Measurements from ENCODE around the gene UVRAG. TPM values are rescaled to one million over a fixed set of nuclear protein-coding genes. Genes with fewer than 3 reads are reported as not detected.
A peak's percentile ranks its signal among the peaks of the same experiment; 100 is the strongest.

Gene UVRAG
- total and polyA plus RNA-seq, 4 donors: 4.4 to 15.1 (median 10.0) TPM

- Histone ChIP-seq H3K9ac (ENCODE audit: low read depth in 1 of 2, low read length in 2 of 2) (no peak overlapping the region), H3K36me3 (ENCODE audit: control insufficient read depth in 4 of 4, insufficient read depth in 3 of 4, low read depth in 1 of 4, low read length in 3 of 4) (no peaks in the 10 kb centered on the region), H3K27me3 (ENCODE audit: control insufficient read depth in 4 of 4, insufficient read depth in 4 of 4, low read length in 3 of 4) (no peaks in the 10 kb centered on the region), H3K4me3 (ENCODE audit: low read depth in 1 of 3, low read length in 3 of 3) (no peak overlapping the region), H3K4me1 (ENCODE audit: control insufficient read depth in 4 of 4, insufficient read depth in 4 of 4, low read length in 3 of 4) (peaks cover 2 to 11% (median 6%) of the 10 kb centered on the region in 4 donors), H3K9me3 (ENCODE audit: control insufficient read depth in 4 of 4, low read length in 3 of 4) (no peaks in the 10 kb centered on the region), H3K27ac (ENCODE audit: low read depth in 1 of 2, low read length in 2 of 2) (no peak overlapping the region)
- WGBS: 30% methylated on average over 6 of the region's 6 CpGs
- peak; percentile 89 to 91 for TF ChIP-seq RAD21 (IDR thresholded peaks at IDR 0.05)
- TF ChIP-seq, protein P1, sequence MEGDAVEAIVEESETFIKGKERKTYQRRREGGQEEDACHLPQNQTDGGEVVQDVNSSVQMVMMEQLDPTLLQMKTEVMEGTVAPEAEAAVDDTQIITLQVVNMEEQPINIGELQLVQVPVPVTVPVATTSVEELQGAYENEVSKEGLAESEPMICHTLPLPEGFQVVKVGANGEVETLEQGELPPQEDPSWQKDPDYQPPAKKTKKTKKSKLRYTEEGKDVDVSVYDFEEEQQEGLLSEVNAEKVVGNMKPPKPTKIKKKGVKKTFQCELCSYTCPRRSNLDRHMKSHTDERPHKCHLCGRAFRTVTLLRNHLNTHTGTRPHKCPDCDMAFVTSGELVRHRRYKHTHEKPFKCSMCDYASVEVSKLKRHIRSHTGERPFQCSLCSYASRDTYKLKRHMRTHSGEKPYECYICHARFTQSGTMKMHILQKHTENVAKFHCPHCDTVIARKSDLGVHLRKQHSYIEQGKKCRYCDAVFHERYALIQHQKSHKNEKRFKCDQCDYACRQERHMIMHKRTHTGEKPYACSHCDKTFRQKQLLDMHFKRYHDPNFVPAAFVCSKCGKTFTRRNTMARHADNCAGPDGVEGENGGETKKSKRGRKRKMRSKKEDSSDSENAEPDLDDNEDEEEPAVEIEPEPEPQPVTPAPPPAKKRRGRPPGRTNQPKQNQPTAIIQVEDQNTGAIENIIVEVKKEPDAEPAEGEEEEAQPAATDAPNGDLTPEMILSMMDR (IDR thresholded peaks at IDR 0.05; ENCODE audit: low read depth, low read length, missing input control): peak; percentile 82
- TF ChIP-seq JUND (IDR thresholded peaks at IDR 0.05): no peak
- peak; percentile 39 for DNase-seq (ENCODE audit: low spot score)
Measured at GRCh38 chr11:75867778-75868374, 52.9 kb downstream of the UVRAG start.

DNA sequence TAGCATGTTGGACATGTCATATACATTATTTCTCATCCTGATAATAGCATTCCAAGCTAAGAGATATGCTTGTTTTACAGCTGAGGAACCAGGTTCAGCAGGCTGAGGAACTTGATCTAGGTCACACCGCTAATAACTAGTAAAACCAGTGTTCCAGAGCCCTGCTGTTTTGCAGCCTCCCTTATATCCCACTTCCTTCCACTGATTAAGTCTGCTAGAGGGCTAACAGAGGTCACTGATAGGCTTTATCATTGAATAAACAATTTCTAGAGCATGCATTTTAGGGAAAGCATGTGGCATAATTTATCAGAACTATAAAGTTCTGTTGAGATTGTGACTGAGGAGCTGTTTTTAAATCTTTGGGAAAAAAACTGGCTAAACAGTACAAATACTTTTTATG lies 54.0 kb downstream of the UVRAG start:
- Histone ChIP-seq H3K27me3 (ENCODE audit: control insufficient read depth in 4 of 4, insufficient read depth in 4 of 4, low read length in 3 of 4) (no peaks in the 10 kb centered on the region), H3K4me1 (ENCODE audit: control insufficient read depth in 4 of 4, insufficient read depth in 4 of 4, low read length in 3 of 4) (peaks cover 2 to 11% (median 6%) of the 10 kb centered on the region in 4 donors), H3K27ac (ENCODE audit: low read depth in 1 of 2, low read length in 2 of 2) (no peak overlapping the region), H3K4me3 (ENCODE audit: low read depth in 1 of 3, low read length in 3 of 3) (no peak overlapping the region), H3K36me3 (ENCODE audit: control insufficient read depth in 4 of 4, insufficient read depth in 3 of 4, low read depth in 1 of 4, low read length in 3 of 4) (no peaks in the 10 kb centered on the region), H3K9ac (ENCODE audit: low read depth in 1 of 2, low read length in 2 of 2) (no peak overlapping the region), H3K9me3 (ENCODE audit: control insufficient read depth in 4 of 4, low read length in 3 of 4) (no peaks in the 10 kb centered on the region)
- TF ChIP-seq NR2F2 (IDR thresholded peaks at IDR 0.05) (peak; percentile 65), RAD21 (IDR thresholded peaks at IDR 0.05) (peak in 1 of 2 donors; percentile 4), ZBTB33 (IDR thresholded peaks at IDR 0.05) (no peak), SP1 (IDR thresholded peaks at IDR 0.05) (no peak)
- TF ChIP-seq, protein P2, sequence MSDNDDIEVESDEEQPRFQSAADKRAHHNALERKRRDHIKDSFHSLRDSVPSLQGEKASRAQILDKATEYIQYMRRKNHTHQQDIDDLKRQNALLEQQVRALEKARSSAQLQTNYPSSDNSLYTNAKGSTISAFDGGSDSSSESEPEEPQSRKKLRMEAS (IDR thresholded peaks at IDR 0.05): no peak
- DNase-seq (ENCODE audit: low spot score): no peak
- 51% methylated on average over 1 of the region's 1 CpG for WGBS

DNA sequence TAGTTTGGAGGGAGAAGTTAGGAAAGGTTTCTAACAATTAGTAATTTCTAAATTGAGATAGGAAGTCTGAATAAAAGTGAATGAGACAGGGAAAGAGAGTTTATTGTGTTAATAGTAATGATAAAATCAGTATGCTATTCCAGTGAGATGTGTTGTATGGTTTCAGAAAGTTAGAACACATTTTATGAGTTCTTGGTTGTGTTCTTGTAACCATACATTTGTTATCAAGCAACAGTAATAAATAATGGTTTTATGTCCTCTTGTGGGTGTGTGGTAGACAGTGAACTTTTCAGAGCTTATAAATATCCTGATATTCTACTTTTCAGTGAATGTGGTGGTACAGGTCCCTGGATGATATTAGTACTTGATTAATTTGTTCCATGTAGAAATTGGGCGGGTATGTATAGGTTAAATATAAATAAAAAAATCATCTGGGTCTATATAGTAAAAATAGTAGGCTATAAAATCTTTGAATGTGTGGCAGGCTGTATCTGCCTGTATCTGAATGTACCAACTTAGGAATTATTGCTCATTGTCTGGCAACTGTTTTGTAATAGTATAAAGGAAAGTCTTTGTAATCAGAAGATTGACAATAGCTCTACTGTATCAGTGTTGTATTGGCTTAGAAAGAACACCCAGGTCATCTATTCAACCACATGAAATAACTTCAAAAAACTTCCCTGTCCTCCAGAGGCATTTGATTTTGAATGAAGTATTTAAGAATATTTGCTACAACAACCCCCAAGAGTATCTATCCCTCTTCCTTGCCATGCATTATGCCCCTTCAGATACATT lies 54.8 kb downstream of the UVRAG start:
- H3K27ac ChIP-seq (ENCODE audit: low read depth in 1 of 2, low read length in 2 of 2): no peak overlapping the region
- no peak overlapping the region for H3K4me3 ChIP-seq (ENCODE audit: low read depth in 1 of 3, low read length in 3 of 3)
- no peak for TF ChIP-seq FOXA2 (IDR thresholded peaks at IDR 0.05)
- no peak for TF ChIP-seq YY1 (IDR thresholded peaks at IDR 0.05)
- TF ChIP-seq, protein P2 (IDR thresholded peaks at IDR 0.05): no peak
- TF ChIP-seq HNF4A (conservative IDR thresholded peaks at IDR 0.05): no peak
- no peak for TF ChIP-seq JUND (IDR thresholded peaks at IDR 0.05)
- no peak for TF ChIP-seq GABPA (IDR thresholded peaks at IDR 0.05 in 1 of 2, conservative IDR thresholded peaks at IDR 0.05 in 1 of 2)
- TF ChIP-seq ZBTB33 (IDR thresholded peaks at IDR 0.05): no peak
- TF ChIP-seq, protein P1 (IDR thresholded peaks at IDR 0.05; ENCODE audit: low read depth, low read length, missing input control): no peak
- TF ChIP-seq RAD21 (IDR thresholded peaks at IDR 0.05): no peak
- no peak overlapping the region for H3K9ac ChIP-seq (ENCODE audit: low read depth in 1 of 2, low read length in 2 of 2)
- WGBS: 94% methylated on average over 1 of the region's 1 CpG
- no peaks in the 10 kb centered on the region for H3K9me3 ChIP-seq (ENCODE audit: control insufficient read depth in 4 of 4, low read length in 3 of 4)
- peaks cover 2 to 11% (median 6%) of the 10 kb centered on the region in 4 donors for H3K4me1 ChIP-seq (ENCODE audit: control insufficient read depth in 4 of 4, insufficient read depth in 4 of 4, low read length in 3 of 4)
- no peaks in the 10 kb centered on the region for H3K36me3 ChIP-seq (ENCODE audit: control insufficient read depth in 4 of 4, insufficient read depth in 3 of 4, low read depth in 1 of 4, low read length in 3 of 4)
- H3K27me3 ChIP-seq (ENCODE audit: control insufficient read depth in 4 of 4, insufficient read depth in 4 of 4, low read length in 3 of 4): no peaks in the 10 kb centered on the region
- no peak for DNase-seq (ENCODE audit: low spot score)
